HG03520 (cell line): ENCODE measurements around the gene LILRB3.
A peak's percentile ranks its signal among the peaks of the same experiment; 100 is the strongest.
"Not testable (repeated sequence)": the region's sequence is repeated elsewhere in the genome, so short reads cannot be mapped to it uniquely, and the experiment has no call there.

Experiments
- ATAC-seq: cut with Tn5 transposase; IDR thresholded peaks from one replicate; pipeline ENCODE4 v1.9.1; 2021; ENCODE audit warnings: mild to moderate bottlenecking, moderate library complexity; ENCODE audit not compliant: unreplicated experiment

LILRB3 gene

GRCh38 chr19:54242646-54243045, 19.8 kb upstream of the LILRB3 start, which contains the start of gene LILRA6:
LILRA6 (minus strand) TSS chr19:54242790.
- not testable (repeated sequence) for ATAC-seq

- ATAC-seq = not testable (repeated sequence)
These were observed 19.4 kb upstream of the LILRB3 start for GRCh38 chr19:54242234-54242633.

- ATAC-seq = not testable (repeated sequence)
These were observed 17.8 kb upstream of the LILRB3 start for GRCh38 chr19:54240372-54241336.

- not testable (repeated sequence) for ATAC-seq
These were observed 16.9 kb upstream of the LILRB3 start for GRCh38 chr19:54239491-54240371.

- no peak for ATAC-seq
These were observed 11.1 kb upstream of the LILRB3 start for GRCh38 chr19:54233941-54234340.

- ATAC-seq = peak; percentile 58
These were observed 8.5 kb upstream of the LILRB3 start for GRCh38 chr19:54231077-54231931.

GRCh38 chr19:54230031-54230430, 7.2 kb upstream of the LILRB3 start:
- no peak for ATAC-seq

GRCh38 chr19:54229146-54229545, 6.3 kb upstream of the LILRB3 start:
- ATAC-seq = no peak

GRCh38 chr19:54224619-54225018, 1.8 kb upstream of the LILRB3 start:
- ATAC-seq = not testable (repeated sequence)

GRCh38 chr19:54223937-54224281, 1.1 kb upstream of the LILRB3 start:
- ATAC-seq = not testable (repeated sequence)

GRCh38 chr19:54223277-54223936, 600 bp upstream of the LILRB3 start:
- not testable (repeated sequence) for ATAC-seq

- not testable (repeated sequence) for ATAC-seq
These were observed 860 bp downstream of the LILRB3 start for GRCh38 chr19:54221947-54222346.

GRCh38 chr19:54219702-54220101, 3.1 kb downstream of the LILRB3 start:
- ATAC-seq = not testable (repeated sequence)

GRCh38 chr19:54218960-54219661, 3.7 kb downstream of the LILRB3 start:
- ATAC-seq = no peak

GRCh38 chr19:54218259-54218658, 4.5 kb downstream of the LILRB3 start:
- no peak for ATAC-seq

GRCh38 chr19:54217517-54218247, 5.1 kb downstream of the LILRB3 start:
- not testable (repeated sequence) for ATAC-seq

GRCh38 chr19:54216869-54217268, 5.9 kb downstream of the LILRB3 start:
- ATAC-seq = no peak

- not testable (repeated sequence) for ATAC-seq
These were observed 8.1 kb downstream of the LILRB3 start for GRCh38 chr19:54214734-54215133.

GRCh38 chr19:54214217-54214616, 8.6 kb downstream of the LILRB3 start:
- not testable (repeated sequence) for ATAC-seq
